Measurements from ENCODE around the gene BEST4. TPM values are rescaled to one million over a fixed set of nuclear protein-coding genes. Genes with fewer than 3 reads are reported as not detected.
A peak's percentile ranks its signal among the peaks of the same experiment; 100 is the strongest.

The BEST4 gene
- total and polyA plus RNA-seq, 2 donors = 0.28 to 1.3 TPM

DNA sequence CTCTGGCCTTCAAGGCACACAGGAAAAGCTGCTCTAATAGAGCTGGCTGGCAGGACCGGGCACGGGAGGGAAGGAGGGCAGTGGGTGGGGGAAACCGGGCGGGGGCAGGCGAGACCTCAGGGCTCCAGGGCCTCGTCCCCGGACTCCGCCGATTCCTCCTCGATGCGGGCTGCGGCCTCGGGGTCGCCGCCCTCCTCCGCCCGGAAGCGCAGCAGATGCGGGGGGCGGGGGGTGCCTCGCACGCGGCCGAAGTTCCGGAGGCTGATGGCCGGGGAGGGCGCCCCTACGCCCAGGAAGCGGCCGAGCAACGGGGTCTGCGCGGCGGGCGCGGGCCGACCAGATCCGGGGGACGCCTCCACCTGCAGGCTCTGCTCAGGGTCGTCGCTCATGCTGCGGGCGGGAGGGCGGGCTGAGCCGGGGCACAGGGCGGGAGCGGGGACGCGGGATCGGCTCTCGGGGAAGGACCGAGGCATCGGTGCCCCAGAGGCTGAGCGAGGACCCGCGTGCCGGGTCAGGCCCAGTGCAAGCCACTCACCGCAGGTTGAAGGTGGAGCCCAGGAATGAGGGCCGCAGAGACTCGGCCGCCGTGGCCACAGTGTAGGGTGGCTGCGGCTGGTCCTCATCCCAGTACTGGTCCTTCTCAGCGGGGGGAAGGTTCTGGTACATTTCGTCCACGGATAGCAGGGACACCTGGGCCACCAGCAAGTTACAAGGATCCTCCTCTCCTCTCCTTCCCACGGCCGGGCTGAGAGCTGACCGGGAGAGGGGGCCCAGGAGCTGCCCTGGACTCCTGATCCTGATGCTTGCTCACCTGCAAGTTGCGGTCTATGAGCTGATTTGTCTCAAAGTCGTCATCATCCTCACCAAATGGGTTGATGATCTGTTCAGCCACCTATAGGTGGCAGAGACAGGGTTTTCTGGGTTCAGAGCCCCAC, 3.6 kb downstream of the BEST4 start:
- WGBS = 15% methylated on average over 71 of the region's 71 CpGs
- H3K36me3 ChIP-seq (ENCODE audit: control insufficient read depth in 2 of 2, insufficient read depth in 2 of 2, low read length in 1 of 2) = peaks cover 11 to 24% of the 10 kb centered on the region in 2 donors
- peak overlapping the region; percentile 38 to 63 for H3K4me3 ChIP-seq (ENCODE audit: low read length in 2 of 2)
- peaks cover 0 to 3% of the 10 kb centered on the region in 2 donors for H3K27me3 ChIP-seq (ENCODE audit: control insufficient read depth in 2 of 2, insufficient read depth in 1 of 2, low read length in 1 of 2)
- H3K9me3 ChIP-seq (ENCODE audit: control insufficient read depth in 2 of 2, insufficient read depth in 1 of 2, low read length in 1 of 2) = no peaks in the 10 kb centered on the region
- peak overlapping the region in 1 of 2 donors; percentile 44 for H3K27ac ChIP-seq (ENCODE audit: low read depth in 1 of 2, low read length in 1 of 2)
- peaks cover 18 to 30% of the 10 kb centered on the region in 2 donors for H3K4me1 ChIP-seq (ENCODE audit: control insufficient read depth in 2 of 2, insufficient read depth in 2 of 2, low read length in 2 of 2)
- peak in 1 of 9 donors; percentile 35 for DNase-seq (ENCODE audit: low read depth in 6 of 9, low spot score in 9 of 9)

DNA sequence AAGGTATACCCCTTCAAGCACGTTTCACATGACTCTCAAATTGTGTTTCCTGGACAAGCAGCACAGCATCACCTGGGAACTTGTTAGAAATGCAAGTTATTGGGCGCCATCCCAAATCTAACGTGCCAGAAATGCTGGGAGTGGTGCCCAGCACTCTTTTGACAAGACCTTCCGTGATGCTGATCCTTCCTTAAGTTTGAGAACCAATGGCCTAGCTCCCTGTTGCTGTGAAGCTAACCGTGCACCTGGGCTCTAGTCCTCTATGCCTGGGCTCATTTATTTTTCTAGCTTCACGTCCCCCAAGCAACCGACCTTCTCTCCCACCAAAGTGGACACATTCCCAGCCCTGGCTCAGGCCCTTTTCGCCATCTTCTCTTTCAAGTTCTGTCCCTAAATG, 4.3 kb downstream of the BEST4 start:
- WGBS = 63% methylated on average over 8 of the region's 8 CpGs

DNA sequence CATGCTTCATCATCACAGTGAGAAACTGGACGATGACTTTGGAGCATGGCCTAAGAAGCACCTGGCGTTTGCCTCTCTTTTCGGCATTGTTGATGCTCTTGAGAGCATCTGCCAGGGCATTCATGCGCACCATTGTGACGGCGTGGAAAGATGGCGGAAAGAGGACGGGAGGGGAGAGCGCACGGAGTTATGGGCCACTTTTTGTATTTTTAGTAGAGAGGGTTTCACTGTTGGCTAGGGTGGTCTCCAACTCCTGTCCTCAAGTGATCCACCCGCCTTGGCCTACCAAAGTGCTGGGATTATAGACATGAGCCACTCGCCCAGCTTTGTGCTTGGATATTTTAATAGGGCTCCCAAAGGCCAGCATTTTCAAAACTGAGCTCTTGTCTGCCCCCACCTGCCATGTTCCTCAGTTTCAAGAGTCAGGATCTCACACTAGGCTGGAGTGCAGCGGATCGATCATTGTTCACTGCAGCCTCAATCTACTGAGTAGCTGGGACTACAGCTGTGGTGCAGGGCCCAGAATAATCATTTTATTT, 7.3 kb downstream of the BEST4 start:
- DNase-seq (ENCODE audit: low read depth in 6 of 9, low spot score in 9 of 9) = no peak
- WGBS = 98% methylated on average over 14 of the region's 14 CpGs
- H3K4me1 ChIP-seq (ENCODE audit: control insufficient read depth in 2 of 2, insufficient read depth in 2 of 2, low read length in 2 of 2) = peaks cover 26 to 42% of the 10 kb centered on the region in 2 donors
- no peaks in the 10 kb centered on the region for H3K9me3 ChIP-seq (ENCODE audit: control insufficient read depth in 2 of 2, insufficient read depth in 1 of 2, low read length in 1 of 2)
- peaks cover 37 to 53% of the 10 kb centered on the region in 2 donors for H3K36me3 ChIP-seq (ENCODE audit: control insufficient read depth in 2 of 2, insufficient read depth in 2 of 2, low read length in 1 of 2)
- no peaks in the 10 kb centered on the region for H3K27me3 ChIP-seq (ENCODE audit: control insufficient read depth in 2 of 2, insufficient read depth in 1 of 2, low read length in 1 of 2)
- H3K4me3 ChIP-seq (ENCODE audit: low read length in 2 of 2) = no peak overlapping the region
- H3K27ac ChIP-seq (ENCODE audit: low read depth in 1 of 2, low read length in 1 of 2) = no peak overlapping the region

More for the DNA sequence above, 4.3 kb downstream of the BEST4 start:
- Histone ChIP-seq H3K27me3 (ENCODE audit: control insufficient read depth in 2 of 2, insufficient read depth in 1 of 2, low read length in 1 of 2) (peaks cover 0 to 3% of the 10 kb centered on the region in 2 donors), H3K4me3 (ENCODE audit: low read length in 2 of 2) (peak overlapping the region; percentile 38 to 63), H3K27ac (ENCODE audit: low read depth in 1 of 2, low read length in 1 of 2) (peak overlapping the region in 1 of 2 donors; percentile 36), H3K9me3 (ENCODE audit: control insufficient read depth in 2 of 2, insufficient read depth in 1 of 2, low read length in 1 of 2) (no peaks in the 10 kb centered on the region), H3K4me1 (ENCODE audit: control insufficient read depth in 2 of 2, insufficient read depth in 2 of 2, low read length in 2 of 2) (peaks cover 18 to 30% of the 10 kb centered on the region in 2 donors), H3K36me3 (ENCODE audit: control insufficient read depth in 2 of 2, insufficient read depth in 2 of 2, low read length in 1 of 2) (peaks cover 16 to 30% of the 10 kb centered on the region in 2 donors)
- no peak for DNase-seq (ENCODE audit: low read depth in 6 of 9, low spot score in 9 of 9)

DNA sequence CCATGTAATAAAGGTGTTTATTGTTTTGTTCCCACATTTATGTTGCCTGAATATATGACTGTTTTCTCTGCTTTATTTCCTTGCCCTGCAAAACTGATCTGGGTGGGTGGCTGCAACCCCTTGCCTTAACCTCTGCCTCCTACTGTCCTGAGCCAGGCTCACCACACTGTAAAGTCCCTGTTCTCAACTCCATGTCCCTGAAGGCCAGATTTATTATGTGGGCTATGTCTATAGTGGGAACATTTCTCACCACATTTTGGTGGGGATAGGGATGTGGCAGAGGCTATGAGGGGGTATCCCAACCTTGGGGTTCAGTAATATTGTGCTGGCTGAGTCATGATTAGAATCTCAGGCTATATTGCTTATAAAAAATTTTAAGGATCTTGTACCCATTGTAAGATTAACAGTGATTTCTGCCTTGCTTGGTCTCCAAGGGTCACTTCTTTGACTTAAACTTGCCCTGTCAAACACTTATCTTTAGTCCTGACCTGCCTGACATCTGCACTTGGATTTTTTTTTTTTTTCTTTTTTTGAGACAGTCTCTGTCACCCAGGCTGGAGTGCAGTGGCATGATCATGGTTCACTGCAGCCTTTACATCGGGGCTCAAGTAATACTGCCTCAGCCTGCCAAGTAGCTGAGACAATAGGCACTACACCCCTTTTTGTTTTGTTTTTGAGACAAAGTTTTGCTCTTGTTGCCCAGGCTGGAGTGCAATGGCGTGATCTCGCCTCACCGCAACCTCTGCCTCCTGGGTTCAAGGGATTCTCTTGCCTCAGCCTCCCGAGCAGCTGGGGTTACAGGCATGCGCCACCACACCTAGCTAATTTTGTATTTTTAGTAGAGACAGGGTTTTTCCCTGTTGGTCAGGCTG, 9.0 kb downstream of the BEST4 start:
- WGBS = 98% methylated on average over 6 of the region's 6 CpGs
- DNase-seq (ENCODE audit: low read depth in 6 of 9, low spot score in 9 of 9) = no peak
- no peaks in the 10 kb centered on the region for H3K9me3 ChIP-seq (ENCODE audit: control insufficient read depth in 2 of 2, insufficient read depth in 1 of 2, low read length in 1 of 2)
- H3K4me3 ChIP-seq (ENCODE audit: low read length in 2 of 2) = no peak overlapping the region
- peaks cover 16 to 34% of the 10 kb centered on the region in 2 donors for H3K4me1 ChIP-seq (ENCODE audit: control insufficient read depth in 2 of 2, insufficient read depth in 2 of 2, low read length in 2 of 2)
- no peak overlapping the region for H3K27ac ChIP-seq (ENCODE audit: low read depth in 1 of 2, low read length in 1 of 2)
- peaks cover 37 to 53% of the 10 kb centered on the region in 2 donors for H3K36me3 ChIP-seq (ENCODE audit: control insufficient read depth in 2 of 2, insufficient read depth in 2 of 2, low read length in 1 of 2)
- no peaks in the 10 kb centered on the region for H3K27me3 ChIP-seq (ENCODE audit: control insufficient read depth in 2 of 2, insufficient read depth in 1 of 2, low read length in 1 of 2)

DNA sequence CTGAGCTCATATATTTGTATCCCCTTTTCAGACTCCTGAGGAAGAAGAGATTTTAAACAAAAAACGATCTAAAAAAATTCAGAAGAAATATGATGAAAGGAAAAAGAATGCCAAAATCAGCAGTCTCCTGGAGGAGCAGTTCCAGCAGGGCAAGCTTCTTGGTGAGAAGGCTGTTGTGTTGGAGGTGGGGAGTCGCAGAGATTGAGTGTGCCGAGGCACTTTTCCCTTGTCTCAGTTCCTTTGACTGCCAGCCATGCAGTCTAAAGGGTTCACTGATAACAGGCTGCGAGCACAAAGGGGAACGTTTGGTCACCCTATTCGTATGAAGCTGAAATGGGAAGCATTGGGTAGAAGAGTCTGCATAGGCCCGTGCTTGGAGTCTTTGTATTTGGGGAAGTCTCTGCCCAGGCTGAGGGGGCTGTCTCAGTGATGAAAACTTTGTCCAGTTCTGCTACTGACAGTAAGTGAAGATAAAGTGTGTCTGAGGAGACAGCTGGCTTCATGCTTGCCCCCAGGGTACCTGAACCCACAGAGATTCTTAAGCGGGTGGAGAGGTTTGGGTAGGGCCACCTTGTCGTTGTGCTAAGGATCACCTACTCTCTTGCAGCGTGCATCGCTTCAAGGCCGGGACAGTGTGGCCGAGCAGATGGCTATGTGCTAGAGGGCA, 9.9 kb downstream of the BEST4 start:
- Histone ChIP-seq H3K27ac (ENCODE audit: low read depth in 1 of 2, low read length in 1 of 2) (no peak overlapping the region), H3K9me3 (ENCODE audit: control insufficient read depth in 2 of 2, insufficient read depth in 1 of 2, low read length in 1 of 2) (no peaks in the 10 kb centered on the region), H3K4me1 (ENCODE audit: control insufficient read depth in 2 of 2, insufficient read depth in 2 of 2, low read length in 2 of 2) (peaks cover 12 to 30% of the 10 kb centered on the region in 2 donors), H3K36me3 (ENCODE audit: control insufficient read depth in 2 of 2, insufficient read depth in 2 of 2, low read length in 1 of 2) (peaks cover 37 to 53% of the 10 kb centered on the region in 2 donors), H3K4me3 (ENCODE audit: low read length in 2 of 2) (no peak overlapping the region), H3K27me3 (ENCODE audit: control insufficient read depth in 2 of 2, insufficient read depth in 1 of 2, low read length in 1 of 2) (no peaks in the 10 kb centered on the region)
- DNase-seq (ENCODE audit: low read depth in 6 of 9, low spot score in 9 of 9) = no peak
- 90% methylated on average over 13 of the region's 13 CpGs for WGBS

DNA sequence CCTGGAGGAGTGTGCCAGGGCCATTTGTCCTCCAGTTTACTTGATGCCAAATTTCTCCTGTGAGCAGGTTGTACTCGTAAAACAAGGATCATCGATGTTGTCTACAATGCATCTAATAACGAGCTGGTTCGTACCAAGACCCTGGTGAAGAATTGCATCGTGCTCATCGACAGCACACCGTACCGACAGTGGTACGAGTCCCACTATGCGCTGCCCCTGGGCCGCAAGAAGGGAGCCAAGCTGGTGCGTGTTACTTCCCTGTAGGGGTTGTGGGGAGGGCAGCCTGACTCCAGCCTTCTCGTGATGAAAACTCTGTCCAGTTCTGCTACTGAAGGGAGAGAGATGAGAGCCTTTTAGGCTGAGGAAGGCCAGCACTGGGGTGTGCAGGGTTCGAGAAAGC, 10.4 kb downstream of the BEST4 start:
- 96% methylated on average over 14 of the region's 14 CpGs for WGBS
- Histone ChIP-seq H3K27ac (ENCODE audit: low read depth in 1 of 2, low read length in 1 of 2) (no peak overlapping the region), H3K4me1 (ENCODE audit: control insufficient read depth in 2 of 2, insufficient read depth in 2 of 2, low read length in 2 of 2) (peaks cover 12 to 30% of the 10 kb centered on the region in 2 donors)

DNA sequence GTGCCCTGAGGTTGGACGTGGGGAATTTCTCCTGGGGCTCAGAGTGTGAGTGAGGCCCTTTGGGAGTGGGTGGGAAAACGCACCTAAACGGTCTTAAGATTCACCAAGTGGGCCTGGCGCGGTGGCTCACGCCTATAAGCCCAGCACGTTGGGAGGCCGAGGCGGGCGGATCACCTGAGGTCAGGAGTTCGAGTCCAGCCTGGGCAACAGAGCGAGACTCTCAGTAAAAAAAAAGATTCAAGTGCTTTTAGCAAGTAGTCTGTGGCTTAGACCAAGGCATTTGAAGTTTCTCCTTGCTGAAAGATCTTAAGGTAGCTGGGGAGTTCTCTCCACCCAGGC, 11.3 kb downstream of the BEST4 start:
- H3K4me1 ChIP-seq (ENCODE audit: control insufficient read depth in 2 of 2, insufficient read depth in 2 of 2, low read length in 2 of 2) = peaks cover 12 to 30% of the 10 kb centered on the region in 2 donors
- H3K27ac ChIP-seq (ENCODE audit: low read depth in 1 of 2, low read length in 1 of 2) = peak overlapping the region; percentile 64 to 91
- no peaks in the 10 kb centered on the region for H3K9me3 ChIP-seq (ENCODE audit: control insufficient read depth in 2 of 2, insufficient read depth in 1 of 2, low read length in 1 of 2)
- peak overlapping the region; percentile 73 to 87 for H3K4me3 ChIP-seq (ENCODE audit: low read length in 2 of 2)
- peaks cover 37 to 48% of the 10 kb centered on the region in 2 donors for H3K36me3 ChIP-seq (ENCODE audit: control insufficient read depth in 2 of 2, insufficient read depth in 2 of 2, low read length in 1 of 2)
- WGBS = 78% methylated on average over 12 of the region's 12 CpGs
- no peaks in the 10 kb centered on the region for H3K27me3 ChIP-seq (ENCODE audit: control insufficient read depth in 2 of 2, insufficient read depth in 1 of 2, low read length in 1 of 2)
- no peak for DNase-seq (ENCODE audit: low read depth in 6 of 9, low spot score in 9 of 9)

More for the DNA sequence above, 10.4 kb downstream of the BEST4 start:
- Histone ChIP-seq H3K36me3 (ENCODE audit: control insufficient read depth in 2 of 2, insufficient read depth in 2 of 2, low read length in 1 of 2) (peaks cover 37 to 53% of the 10 kb centered on the region in 2 donors), H3K4me3 (ENCODE audit: low read length in 2 of 2) (no peak overlapping the region), H3K27me3 (ENCODE audit: control insufficient read depth in 2 of 2, insufficient read depth in 1 of 2, low read length in 1 of 2) (no peaks in the 10 kb centered on the region), H3K9me3 (ENCODE audit: control insufficient read depth in 2 of 2, insufficient read depth in 1 of 2, low read length in 1 of 2) (no peaks in the 10 kb centered on the region)
- DNase-seq (ENCODE audit: low read depth in 6 of 9, low spot score in 9 of 9) = no peak

DNA sequence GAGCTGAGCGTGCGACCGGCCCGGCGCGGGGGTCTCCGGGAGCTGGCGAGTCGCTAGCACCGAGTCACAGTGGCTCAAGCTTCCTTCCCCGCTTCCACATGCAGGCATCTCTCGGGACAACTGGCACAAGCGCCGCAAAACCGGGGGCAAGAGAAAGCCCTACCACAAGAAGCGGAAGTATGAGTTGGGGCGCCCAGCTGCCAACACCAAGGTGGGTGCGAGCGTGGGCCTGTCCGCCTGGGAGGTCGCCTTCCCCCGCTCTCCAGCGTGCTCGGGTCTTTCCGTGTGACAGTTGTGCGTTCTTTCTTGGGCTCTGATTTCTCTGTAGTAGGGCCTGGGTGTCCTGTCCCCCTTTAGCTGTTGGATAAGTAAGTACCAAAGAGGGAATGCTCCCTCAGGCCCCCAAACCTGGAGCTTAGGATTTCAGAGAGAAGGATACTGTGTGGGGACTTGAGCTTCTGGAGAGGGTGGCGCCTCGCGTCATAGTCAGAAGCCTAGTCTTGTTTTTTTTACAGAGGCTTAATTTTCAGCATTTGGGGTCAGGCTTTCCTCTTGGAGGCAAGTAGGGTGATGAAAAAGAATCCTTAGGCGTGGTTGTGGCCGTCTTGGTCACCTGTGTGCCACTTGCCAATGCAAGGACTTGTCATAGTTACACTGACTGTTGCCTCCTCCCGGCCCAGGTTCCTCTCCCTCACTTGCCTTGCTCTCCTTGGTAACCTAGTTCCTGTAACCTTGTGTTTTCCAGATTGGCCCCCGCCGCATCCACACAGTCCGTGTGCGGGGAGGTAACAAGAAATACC, 11.8 kb downstream of the BEST4 start:
- Histone ChIP-seq H3K36me3 (ENCODE audit: control insufficient read depth in 2 of 2, insufficient read depth in 2 of 2, low read length in 1 of 2) (peaks cover 33 to 44% of the 10 kb centered on the region in 2 donors), H3K4me1 (ENCODE audit: control insufficient read depth in 2 of 2, insufficient read depth in 2 of 2, low read length in 2 of 2) (peaks cover 12 to 30% of the 10 kb centered on the region in 2 donors), H3K27me3 (ENCODE audit: control insufficient read depth in 2 of 2, insufficient read depth in 1 of 2, low read length in 1 of 2) (no peaks in the 10 kb centered on the region), H3K9me3 (ENCODE audit: control insufficient read depth in 2 of 2, insufficient read depth in 1 of 2, low read length in 1 of 2) (no peaks in the 10 kb centered on the region), H3K27ac (ENCODE audit: low read depth in 1 of 2, low read length in 1 of 2) (peak overlapping the region; percentile 91 to 96), H3K4me3 (ENCODE audit: low read length in 2 of 2) (peak overlapping the region; percentile 73 to 87)
- WGBS = 10% methylated on average over 36 of the region's 36 CpGs
- DNase-seq (ENCODE audit: low read depth in 6 of 9, low spot score in 9 of 9) = no peak
